ENCODE results near the gene PDE11A. TPM values are rescaled to one million over a fixed set of nuclear protein-coding genes. Genes with fewer than 3 reads are reported as not detected.

Gene PDE11A
- total RNA-seq, 1 experiment from 2014 or later, result not detected

DNA sequence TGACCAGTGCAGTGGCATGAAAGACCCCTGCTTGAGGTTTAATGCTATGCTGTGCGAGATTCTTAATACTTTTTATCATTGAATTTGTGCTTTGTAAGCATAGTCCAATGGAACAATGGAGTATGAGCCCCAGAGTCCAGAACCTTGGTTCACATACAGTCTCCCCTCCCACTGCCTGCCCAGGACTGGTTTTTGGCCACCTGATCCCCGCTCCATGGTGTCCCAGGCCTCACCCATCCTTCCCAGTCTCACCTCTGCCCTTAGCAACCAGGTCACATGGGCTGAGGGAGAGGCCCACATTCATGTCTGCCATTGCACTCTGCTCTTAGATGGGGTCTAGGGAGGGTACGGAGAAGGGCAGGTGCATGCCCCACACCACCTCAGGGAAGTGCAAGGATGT lies 6.3 kb downstream of the PDE11A start:
- Mint-ChIP-seq H3K27ac (ENCODE audit: low read depth, unreplicated experiment) (no peak overlapping the region), H3K27me3 (ENCODE audit: insufficient read depth, unreplicated experiment) (peaks cover 41% of the 10 kb centered on the region), H3K4me3 (ENCODE audit: unreplicated experiment) (no peak overlapping the region), H3K9me3 (ENCODE audit: unreplicated experiment) (no peaks in the 10 kb centered on the region), H3K36me3 (ENCODE audit: insufficient read depth, unreplicated experiment) (no peaks in the 10 kb centered on the region), H3K4me1 (ENCODE audit: insufficient read depth, unreplicated experiment) (no peaks in the 10 kb centered on the region)
- intact Hi-C loops (cut with micrococcal nuclease), result loop anchor here (5.0 kb wide), 1 partner anchor 84 kb away; no protein-coding TSS in a partner anchor
- no peak for DNase-seq (ENCODE audit: unreplicated experiment)
- BruUV-seq (replicated peaks), result no TSS peak
- TF ChIP-seq, protein P1, sequence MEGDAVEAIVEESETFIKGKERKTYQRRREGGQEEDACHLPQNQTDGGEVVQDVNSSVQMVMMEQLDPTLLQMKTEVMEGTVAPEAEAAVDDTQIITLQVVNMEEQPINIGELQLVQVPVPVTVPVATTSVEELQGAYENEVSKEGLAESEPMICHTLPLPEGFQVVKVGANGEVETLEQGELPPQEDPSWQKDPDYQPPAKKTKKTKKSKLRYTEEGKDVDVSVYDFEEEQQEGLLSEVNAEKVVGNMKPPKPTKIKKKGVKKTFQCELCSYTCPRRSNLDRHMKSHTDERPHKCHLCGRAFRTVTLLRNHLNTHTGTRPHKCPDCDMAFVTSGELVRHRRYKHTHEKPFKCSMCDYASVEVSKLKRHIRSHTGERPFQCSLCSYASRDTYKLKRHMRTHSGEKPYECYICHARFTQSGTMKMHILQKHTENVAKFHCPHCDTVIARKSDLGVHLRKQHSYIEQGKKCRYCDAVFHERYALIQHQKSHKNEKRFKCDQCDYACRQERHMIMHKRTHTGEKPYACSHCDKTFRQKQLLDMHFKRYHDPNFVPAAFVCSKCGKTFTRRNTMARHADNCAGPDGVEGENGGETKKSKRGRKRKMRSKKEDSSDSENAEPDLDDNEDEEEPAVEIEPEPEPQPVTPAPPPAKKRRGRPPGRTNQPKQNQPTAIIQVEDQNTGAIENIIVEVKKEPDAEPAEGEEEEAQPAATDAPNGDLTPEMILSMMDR (IDR thresholded peaks at IDR 0.05; ENCODE audit: unreplicated experiment), result no peak
- ChIA-PET CTCF (no interaction called here), POLR2A (no interaction called here)

DNA sequence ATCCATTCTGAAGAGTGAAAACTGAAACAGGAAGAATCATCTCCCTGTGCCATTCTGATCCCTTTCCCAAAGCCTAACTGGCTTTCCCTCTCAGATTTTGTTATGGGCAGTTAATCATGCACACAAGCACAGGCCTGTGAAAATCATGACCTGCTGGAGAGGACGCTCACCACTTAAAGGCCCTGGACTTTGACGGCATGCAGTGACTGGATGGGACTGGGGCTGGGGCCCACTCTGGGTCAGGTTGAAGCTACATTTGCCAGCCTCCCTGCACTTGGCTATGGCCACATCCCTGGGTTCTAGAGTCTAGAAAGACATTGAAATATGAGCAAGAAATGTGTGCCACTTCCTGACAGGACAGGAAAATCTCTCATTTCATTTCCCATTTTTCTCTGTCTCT lies 12.9 kb downstream of the PDE11A start:
- no peaks in the 10 kb centered on the region for H3K36me3 Mint-ChIP-seq (ENCODE audit: insufficient read depth, unreplicated experiment)
- no peaks in the 10 kb centered on the region for H3K9me3 Mint-ChIP-seq (ENCODE audit: unreplicated experiment)
- ChIA-PET CTCF (interaction anchor here (0.5 to 1.3 kb wide), 2 partner anchors 17 to 311 kb away, joined by 3 read pairs; no protein-coding TSS in a partner anchor), POLR2A (no interaction called here)
- TF ChIP-seq, protein P1 (IDR thresholded peaks at IDR 0.05; ENCODE audit: unreplicated experiment), result no peak
- no peak overlapping the region for H3K27ac Mint-ChIP-seq (ENCODE audit: low read depth, unreplicated experiment)
- peaks cover 9% of the 10 kb centered on the region for H3K27me3 Mint-ChIP-seq (ENCODE audit: insufficient read depth, unreplicated experiment)
- no TSS peak for BruUV-seq (replicated peaks)
- H3K4me1 Mint-ChIP-seq (ENCODE audit: insufficient read depth, unreplicated experiment), result no peaks in the 10 kb centered on the region
- intact Hi-C loops (cut with micrococcal nuclease), result no loop called here
- DNase-seq (ENCODE audit: unreplicated experiment), result no peak
- H3K4me3 Mint-ChIP-seq (ENCODE audit: unreplicated experiment), result no peak overlapping the region

- Mint-ChIP-seq H3K27ac (ENCODE audit: low read depth, unreplicated experiment) (no peak overlapping the region), H3K9me3 (ENCODE audit: unreplicated experiment) (no peaks in the 10 kb centered on the region), H3K4me1 (ENCODE audit: insufficient read depth, unreplicated experiment) (no peaks in the 10 kb centered on the region), H3K4me3 (ENCODE audit: unreplicated experiment) (no peak overlapping the region), H3K36me3 (ENCODE audit: insufficient read depth, unreplicated experiment) (no peaks in the 10 kb centered on the region), H3K27me3 (ENCODE audit: insufficient read depth, unreplicated experiment) (peaks cover 9% of the 10 kb centered on the region)
- TF ChIP-seq, protein P1 (IDR thresholded peaks at IDR 0.05; ENCODE audit: unreplicated experiment), result no peak
- DNase-seq (ENCODE audit: unreplicated experiment), result no peak
- ChIA-PET CTCF (interaction anchor here (0.5 to 1.3 kb wide), 2 partner anchors 18 to 259 kb away, joined by 3 read pairs; no protein-coding TSS in a partner anchor), POLR2A (no interaction called here)
- intact Hi-C loops (cut with micrococcal nuclease), result no loop called here
- BruUV-seq (replicated peaks), result no TSS peak
These were observed 13.5 kb downstream of the PDE11A start for GRCh38 chr2:178059111-178059510.

- intact Hi-C loops (cut with micrococcal nuclease), result no loop called here
- no peaks in the 10 kb centered on the region for H3K9me3 Mint-ChIP-seq (ENCODE audit: unreplicated experiment)
- H3K4me1 Mint-ChIP-seq (ENCODE audit: insufficient read depth, unreplicated experiment), result no peaks in the 10 kb centered on the region
- CTCF ChIA-PET, result no interaction called here
- H3K27me3 Mint-ChIP-seq (ENCODE audit: insufficient read depth, unreplicated experiment), result peaks cover 5% of the 10 kb centered on the region
- H3K36me3 Mint-ChIP-seq (ENCODE audit: insufficient read depth, unreplicated experiment), result no peaks in the 10 kb centered on the region
- TF ChIP-seq, protein P1 (IDR thresholded peaks at IDR 0.05; ENCODE audit: unreplicated experiment), result no peak
- POLR2A ChIA-PET, result no interaction called here
- no peak for DNase-seq (ENCODE audit: unreplicated experiment)
- BruUV-seq (replicated peaks), result no TSS peak
- no peak overlapping the region for H3K27ac Mint-ChIP-seq (ENCODE audit: low read depth, unreplicated experiment)
- H3K4me3 Mint-ChIP-seq (ENCODE audit: unreplicated experiment), result no peak overlapping the region
These were observed 15.3 kb downstream of the PDE11A start for GRCh38 chr2:178057179-178057680.

Data from MCF 10A (cell line).